Hematopoietic multipotent progenitor cell treated with erythropoietin and hydrocortisone succinate and interleukin-3 and kit ligand, for 4 days (in vitro differentiated cells): Measurements from ENCODE around the gene ADAM17.

Source experiments
- DNase-seq: peaks from one replicate; pipeline ENCODE4 v3.0.0-alpha.2; 2015

Gene ADAM17

DNA sequence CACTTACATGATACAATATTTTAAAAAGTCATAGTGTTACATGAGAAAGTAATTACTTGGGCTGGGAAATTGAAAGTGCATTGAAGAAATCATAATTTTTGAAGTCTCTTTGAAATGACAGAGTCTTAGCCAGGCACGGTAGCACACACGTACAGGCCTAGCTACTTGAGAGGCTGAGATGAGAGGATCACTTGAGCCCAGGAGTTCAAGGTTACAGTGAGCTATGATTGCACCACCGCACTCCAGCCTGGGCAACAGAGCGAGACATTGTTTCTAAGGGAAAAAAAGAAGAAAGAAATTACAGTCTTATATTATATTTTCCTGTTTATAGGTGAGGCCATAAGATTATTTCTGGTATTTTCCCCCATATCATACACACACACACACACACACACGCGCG lies 90.5 kb downstream of the ADAM17 start:
- DNase-seq, result no peak

DNA sequence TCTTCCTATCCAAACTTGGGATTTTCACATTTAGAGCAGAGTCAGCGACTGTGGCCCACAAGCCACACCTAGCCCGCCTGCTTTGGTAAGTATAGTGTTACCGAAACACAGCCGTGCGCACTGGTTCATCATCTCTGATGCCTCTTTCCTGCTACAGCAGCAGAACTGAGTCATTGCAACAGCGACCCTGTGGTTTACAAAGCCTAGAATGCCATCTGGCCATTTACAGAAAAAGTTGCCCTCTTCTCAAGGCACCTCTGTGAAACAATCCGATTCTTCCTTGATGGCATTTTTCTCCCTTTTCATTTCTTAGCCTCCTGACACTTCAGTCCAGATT lies 92.0 kb downstream of the ADAM17 start:
- DNase-seq, result peak; percentile 57

DNA sequence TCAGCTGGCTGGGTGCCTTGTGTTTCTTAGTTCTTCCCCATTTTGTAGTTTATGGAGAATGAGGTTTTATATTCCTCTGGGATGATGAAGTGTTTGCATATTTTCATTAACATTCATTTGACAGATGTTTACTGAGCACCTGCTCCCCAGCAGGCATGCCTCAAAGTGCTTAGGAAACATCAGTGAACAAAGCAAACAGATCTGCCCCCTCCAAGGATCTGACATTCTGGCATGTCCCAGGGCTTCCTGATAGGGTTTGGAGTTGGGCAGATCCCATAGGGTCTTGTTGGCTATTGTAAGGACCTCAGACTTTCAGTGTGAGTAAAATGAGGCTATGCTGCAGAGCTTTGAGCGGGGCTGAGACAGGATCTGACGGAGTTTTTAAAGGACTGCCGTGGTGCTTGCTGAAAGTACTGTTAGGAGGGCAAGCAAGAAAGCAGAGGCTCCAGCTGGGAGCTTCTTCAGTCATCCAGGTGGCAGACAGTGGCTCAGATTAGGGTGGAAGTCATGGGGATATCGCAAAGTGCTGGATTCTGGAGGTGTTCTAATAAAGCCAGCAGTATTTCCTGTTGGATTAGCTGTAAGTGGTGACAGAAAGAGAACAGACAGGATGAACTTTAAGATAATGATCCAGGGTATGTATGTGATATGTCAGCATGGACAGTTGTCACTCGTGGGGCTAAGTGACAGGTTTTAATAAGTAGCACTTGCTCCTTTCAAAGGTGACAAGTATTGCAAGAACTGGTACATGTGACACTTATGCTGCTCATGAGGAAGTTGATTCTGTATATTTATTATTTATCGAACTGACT lies 92.5 kb downstream of the ADAM17 start:
- DNase-seq, result no peak

DNA sequence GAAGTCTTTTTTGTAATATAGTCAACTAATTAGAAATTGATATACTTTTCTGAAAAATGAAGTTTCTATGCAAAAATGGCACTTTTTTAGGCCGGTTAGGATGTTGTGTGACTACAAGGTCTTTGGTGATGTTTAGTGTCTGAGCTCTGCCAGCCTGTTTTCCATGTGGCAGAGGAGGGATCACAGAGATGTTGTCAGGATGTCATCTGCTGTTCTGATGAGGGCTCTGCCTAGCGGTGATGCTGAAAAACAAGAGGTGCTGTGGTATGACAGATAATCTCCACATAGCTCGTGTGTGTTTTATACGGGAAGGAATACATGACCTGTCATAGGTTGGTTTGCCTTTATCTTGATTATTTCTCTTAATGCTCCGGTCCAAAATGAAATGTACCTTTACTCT lies 93.3 kb downstream of the ADAM17 start:
- no peak for DNase-seq

DNA sequence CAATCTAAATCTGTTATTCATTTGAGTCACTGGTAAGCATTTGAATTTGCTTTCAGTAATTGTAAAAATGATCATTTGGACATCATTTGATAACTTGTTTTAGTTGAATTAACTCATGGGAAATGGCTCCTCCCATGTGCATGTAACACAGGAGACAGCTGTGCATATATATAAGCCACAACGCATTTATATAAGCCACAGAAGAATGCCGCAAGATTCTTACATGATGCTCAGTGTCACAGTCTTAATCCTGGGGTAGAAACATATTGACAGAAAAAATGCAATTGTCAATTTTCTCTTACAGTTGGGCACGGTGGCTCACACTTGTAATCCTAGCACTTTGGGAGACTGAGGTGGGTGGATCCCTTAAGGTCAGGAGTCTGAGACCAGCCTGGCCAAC lies 94.6 kb downstream of the ADAM17 start:
- DNase-seq, result no peak

DNA sequence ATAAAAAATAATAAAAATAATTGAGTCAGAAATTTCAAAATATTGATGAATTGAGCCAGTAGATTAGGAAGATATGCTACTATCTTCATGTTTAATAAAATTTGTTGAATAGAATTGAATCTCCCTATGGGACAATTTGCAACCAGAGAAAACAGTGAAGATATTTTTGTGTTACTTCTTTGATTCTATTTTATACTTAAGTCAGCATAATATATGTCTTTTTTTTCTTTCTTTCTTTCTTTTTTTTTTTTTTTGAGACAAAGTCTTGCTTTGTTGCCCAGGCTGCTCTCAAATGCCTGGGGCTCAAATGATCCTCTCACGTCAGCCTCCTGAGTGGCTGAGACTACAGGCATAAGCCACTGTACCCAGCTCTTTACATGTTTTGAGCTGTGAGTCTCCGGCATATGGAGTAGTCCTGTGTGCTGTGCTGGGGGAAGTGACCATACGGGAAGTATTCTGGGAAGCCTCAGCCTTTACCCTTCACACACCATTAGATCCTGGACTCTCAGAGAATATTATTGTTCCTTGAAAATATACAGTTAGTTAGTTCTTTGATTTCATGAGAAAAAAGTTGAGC lies 95.1 kb downstream of the ADAM17 start:
- DNase-seq, result no peak

DNA sequence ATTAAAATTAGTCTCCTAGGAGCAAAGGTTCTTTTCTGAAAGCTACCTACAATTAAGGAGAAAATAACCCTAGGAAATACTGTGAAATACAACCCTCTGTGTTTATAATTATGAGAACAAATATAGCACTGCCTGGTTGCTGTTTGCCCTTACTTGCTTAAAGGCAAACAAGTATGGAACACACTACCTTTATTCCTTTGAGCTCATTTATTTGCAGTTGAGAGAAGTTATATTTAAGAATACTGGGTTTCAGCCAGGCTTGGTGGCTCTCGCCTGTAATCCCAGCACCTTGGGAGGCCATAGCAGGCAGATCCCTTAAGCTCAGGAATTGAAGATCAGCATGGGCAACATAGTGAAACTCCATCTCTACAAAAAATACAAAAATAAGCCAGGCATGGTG lies 104.4 kb downstream of the ADAM17 start:
- no peak for DNase-seq

DNA sequence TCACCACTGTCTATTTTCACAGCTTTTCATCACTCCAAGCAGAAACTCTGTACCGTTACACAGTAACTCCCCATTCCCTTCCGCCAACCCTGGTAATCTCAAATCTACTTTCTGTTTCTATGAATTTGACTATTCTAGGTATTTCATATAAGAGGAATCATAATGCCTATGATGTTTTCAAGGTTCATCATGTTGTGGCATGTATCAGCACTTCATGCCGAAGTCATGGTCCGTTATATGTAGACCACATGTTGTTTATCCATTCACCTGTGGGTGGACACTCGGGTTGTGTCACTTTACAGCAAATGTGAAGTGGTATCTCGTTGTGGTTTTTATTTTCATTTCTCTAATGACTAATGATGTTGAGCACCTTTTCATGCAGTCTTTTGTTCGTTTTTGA lies 110.5 kb downstream of the ADAM17 start:
- DNase-seq, result no peak

DNA sequence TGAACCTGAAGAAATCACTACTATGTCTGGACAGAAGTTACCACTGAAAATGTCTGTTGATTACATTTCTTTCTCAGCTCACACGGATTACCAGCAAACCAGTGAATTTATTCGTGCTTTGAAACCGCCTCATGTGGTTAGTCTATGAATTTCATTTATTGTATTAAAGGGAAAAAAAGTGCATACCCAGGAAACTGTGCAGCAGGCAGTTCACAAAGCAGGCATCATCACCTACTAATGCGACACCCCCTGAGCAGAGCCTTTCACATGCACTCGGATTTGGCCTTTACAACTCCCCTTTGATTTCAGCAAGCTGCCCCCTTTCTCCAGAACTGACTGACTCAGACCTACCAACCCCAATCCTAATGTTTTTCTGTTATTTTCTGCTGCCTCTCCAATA lies 112.1 kb downstream of the ADAM17 start:
- DNase-seq, result no peak

DNA sequence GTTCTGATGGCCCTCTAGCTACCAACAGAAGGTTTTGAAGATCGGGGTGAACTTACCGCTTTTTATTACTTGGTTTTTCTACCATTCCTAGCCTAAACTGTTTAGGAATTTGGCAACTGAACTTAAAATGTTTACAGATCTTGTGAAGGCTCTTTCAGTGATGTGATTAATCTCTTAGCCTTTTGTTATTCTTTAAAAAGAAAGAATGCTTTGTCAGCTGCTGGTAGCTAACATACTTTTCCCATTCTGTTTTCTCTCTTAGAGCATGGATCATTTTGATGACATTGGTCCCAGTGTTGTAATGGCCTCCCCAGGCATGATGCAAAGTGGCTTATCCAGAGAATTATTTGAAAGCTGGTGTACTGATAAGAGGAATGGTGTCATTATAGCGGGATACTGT lies 114.1 kb downstream of the ADAM17 start:
- no peak for DNase-seq

DNA sequence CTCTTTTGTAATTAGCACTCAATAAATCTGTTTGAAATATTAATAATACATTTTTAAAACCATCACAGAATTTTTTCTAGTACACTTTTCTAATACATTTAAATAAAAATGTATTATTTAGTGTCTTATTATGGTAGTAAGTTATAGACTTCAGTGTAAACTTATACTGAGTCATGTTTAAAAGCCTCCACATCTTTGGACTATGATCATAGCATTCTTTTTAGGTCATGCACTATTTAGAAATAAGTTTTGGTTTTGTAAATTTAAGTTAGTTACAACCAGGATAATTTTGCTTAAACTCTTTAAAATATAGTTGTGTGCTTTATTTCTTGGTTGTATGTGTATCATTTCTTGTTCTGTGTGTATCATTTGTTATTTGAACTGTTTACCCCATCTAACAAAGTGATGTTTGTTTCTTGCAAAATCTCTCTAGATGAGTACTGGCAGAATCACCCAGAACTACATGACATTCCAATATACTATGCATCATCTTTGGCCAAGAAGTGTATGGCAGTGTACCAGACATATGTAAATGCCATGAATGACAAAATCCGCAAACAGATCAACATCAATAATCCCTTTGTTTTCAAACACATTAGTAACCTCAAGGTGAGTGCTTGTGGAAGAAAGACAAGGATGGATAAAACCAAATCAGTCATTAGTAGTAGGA lies 115.4 kb downstream of the ADAM17 start:
- DNase-seq, result no peak

DNA sequence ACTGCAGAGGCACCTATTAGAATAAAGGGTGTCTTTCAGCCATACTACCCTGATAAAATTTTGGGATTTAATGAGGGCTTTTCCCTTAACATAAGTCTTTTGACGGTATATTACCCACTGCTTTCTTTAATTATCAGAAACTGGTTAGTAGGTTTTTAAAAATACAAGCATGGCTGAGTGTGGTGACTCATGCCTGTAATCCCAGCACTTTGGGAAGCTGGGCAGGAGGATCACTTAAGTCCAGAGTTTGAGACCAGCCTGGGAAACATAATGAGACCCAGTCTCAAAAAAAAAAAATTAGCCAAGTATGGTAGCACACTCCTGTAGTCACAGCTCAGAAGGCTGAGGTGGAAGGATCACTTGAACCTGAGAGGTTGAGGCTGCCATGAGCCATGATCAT lies 116.1 kb downstream of the ADAM17 start:
- DNase-seq, result no peak
